Esophagus muscularis mucosa (tissue), 4 donors: ENCODE data around the gene PRRX1. TPM values are rescaled to one million over a fixed set of nuclear protein-coding genes. Genes with fewer than 3 reads are reported as not detected.
A peak's percentile ranks its signal among the peaks of the same experiment; 100 is the strongest.

Source experiments
- DNase-seq: peaks from one replicate; pipeline ENCODE4 v3.0.0-alpha.2; 2017; ENCODE audit errors: extremely low spot score
- H3K27ac ChIP-seq, 4 donors: fragments of 200-600 bp; sonication (generic); replicated peaks in 1 of 4; 1 replicate in 3 of 4; 2 replicates in 1 of 4; pipeline ENCODE4 v1.5.1; 2016 to 2019; ENCODE audit warnings: mild to moderate bottlenecking in 1 of 4
- H3K27me3 ChIP-seq, 4 donors: fragments of 200-600 bp; sonication (generic); one replicate each; pipeline versions ENCODE4 v1.5.1 to v1.6.0; 2016 to 2019
- H3K36me3 ChIP-seq, 4 donors: fragments of 200-600 bp; sonication (generic); one replicate each; pipeline ENCODE4 v1.5.1; 2016 to 2019
- H3K4me1 ChIP-seq, 4 donors: fragments of 200-600 bp; sonication (generic); one replicate each; pipeline ENCODE4 v1.5.1; 2016 to 2019
- H3K4me3 ChIP-seq, 4 donors: fragments of 200-600 bp; sonication (generic); 1 replicate in 2 of 4; 2 replicates in 2 of 4; pipeline ENCODE4 v1.5.1; 2016 to 2019; ENCODE audit warnings: mild to moderate bottlenecking in 4 of 4, moderate library complexity in 1 of 4
- H3K9me3 ChIP-seq, 4 donors: fragments of 200-600 bp; sonication (generic); 1 replicate in 3 of 4; 2 replicates in 1 of 4; pipeline ENCODE4 v1.5.1; 2016 to 2019
- EP300 ChIP-seq: sonication (generic); formaldehyde crosslinking; IDR thresholded peaks from one replicate; pipeline ENCODE4 v1.6.1; 2017; ENCODE audit warnings: antibody characterized with exemption
- POLR2A ChIP-seq: fragments of 450-650 bp; IDR thresholded peaks from one replicate; pipeline ENCODE4 v1.6.1; 2017; ENCODE audit warnings: antibody characterized with exemption, moderate library complexity, mild to moderate bottlenecking, low read depth
- POLR2AphosphoS5 ChIP-seq, 2 donors: sonication (generic); formaldehyde crosslinking; IDR thresholded peaks; one replicate each; pipeline ENCODE4 v1.6.1; 2017; ENCODE audit warnings: antibody characterized with exemption in 2 of 2
- WGBS: methylation state at CpG from one replicate; pipeline ENCODE4 v1.1.5; 2018; 5-methylcytosine and 5-hydroxymethylcytosine counted together
- intact Hi-C: fragments of 100-400 bp; cut with DNase I; formaldehyde crosslinking; loops from one replicate; pipeline ENCODE4 v1.15.1; 2023
- total RNA-seq, 4 donors: library from RNA; depleted of rRNA; stranded (reverse); fragments of >200 nt; gene quantifications; one replicate each; pipeline versions ENCODE4 v1.1.0 to v1.2.1, GENCODE V29; 2016
- TF ChIP-seq, protein P1 (sequence below), 3 experiments: fragments of 200-600 bp in 2 of 3; fragments of 450-650 bp in 1 of 3; sonication (generic) in 2 of 3; IDR thresholded peaks; one replicate each; pipeline ENCODE4 v1.5.1; 2017 to 2019; ENCODE audit warnings: antibody characterized with exemption in 3 of 3, mild to moderate bottlenecking in 2 of 3, moderate library complexity in 1 of 3

Gene PRRX1
- total RNA-seq, 4 donors from 2014 or later = 11.6 to 31.2 (median 28.4) TPM

DNA sequence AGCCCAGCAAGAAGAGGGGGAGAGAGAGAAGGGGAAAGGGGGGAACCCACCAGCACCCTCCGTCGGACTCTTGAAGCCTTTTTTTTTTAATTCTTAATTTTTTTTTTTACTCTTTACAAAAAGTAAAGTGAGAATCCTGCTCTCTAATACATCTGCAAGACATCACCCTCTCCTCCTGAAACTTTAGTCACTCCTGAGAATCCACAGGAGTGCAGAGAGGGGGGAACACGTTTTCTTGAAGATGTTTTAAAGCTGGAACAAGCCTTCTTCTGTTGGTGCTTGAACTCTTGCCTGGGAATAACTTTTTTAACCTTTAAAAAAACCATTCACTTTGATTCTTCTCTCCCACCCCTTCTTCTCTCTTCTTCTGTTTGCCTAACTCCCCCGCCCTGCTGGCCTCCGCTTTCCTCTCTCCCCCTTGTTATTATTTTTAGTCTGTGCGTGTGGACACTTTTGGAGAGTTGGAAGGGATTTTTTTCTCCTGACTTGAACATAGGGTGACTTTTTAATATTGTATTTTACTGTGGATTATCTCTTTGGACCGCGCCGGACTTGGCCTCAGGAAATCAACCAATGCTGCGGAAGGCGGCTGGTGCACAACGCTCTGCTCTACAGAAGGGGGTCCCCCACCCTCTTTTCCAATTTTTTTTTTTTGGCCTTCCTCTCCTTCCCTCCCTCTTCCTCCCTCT, 383 bp upstream of the PRRX1 start:
- H3K9me3 ChIP-seq = no peaks in the 10 kb centered on the region
- peak overlapping the region; percentile 52 to 73 (median 58) for H3K4me3 ChIP-seq
- peaks cover 10 to 60% (median 48%) of the 10 kb centered on the region in 4 donors for H3K4me1 ChIP-seq
- DNase-seq = no peak
- peak overlapping the region; percentile 71 to 83 (median 78) for H3K27ac ChIP-seq
- no peaks in the 10 kb centered on the region for H3K36me3 ChIP-seq
- 3% methylated on average over 12 of the region's 12 CpGs for WGBS
- TF ChIP-seq POLR2A (no peak), POLR2AphosphoS5 (IDR thresholded peaks at IDR 0.05) (no peak), EP300 (no peak)
- TF ChIP-seq, protein P1, sequence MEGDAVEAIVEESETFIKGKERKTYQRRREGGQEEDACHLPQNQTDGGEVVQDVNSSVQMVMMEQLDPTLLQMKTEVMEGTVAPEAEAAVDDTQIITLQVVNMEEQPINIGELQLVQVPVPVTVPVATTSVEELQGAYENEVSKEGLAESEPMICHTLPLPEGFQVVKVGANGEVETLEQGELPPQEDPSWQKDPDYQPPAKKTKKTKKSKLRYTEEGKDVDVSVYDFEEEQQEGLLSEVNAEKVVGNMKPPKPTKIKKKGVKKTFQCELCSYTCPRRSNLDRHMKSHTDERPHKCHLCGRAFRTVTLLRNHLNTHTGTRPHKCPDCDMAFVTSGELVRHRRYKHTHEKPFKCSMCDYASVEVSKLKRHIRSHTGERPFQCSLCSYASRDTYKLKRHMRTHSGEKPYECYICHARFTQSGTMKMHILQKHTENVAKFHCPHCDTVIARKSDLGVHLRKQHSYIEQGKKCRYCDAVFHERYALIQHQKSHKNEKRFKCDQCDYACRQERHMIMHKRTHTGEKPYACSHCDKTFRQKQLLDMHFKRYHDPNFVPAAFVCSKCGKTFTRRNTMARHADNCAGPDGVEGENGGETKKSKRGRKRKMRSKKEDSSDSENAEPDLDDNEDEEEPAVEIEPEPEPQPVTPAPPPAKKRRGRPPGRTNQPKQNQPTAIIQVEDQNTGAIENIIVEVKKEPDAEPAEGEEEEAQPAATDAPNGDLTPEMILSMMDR (IDR thresholded peaks at IDR 0.05) = no peak
- peaks cover 0 to 100% (median 47%) of the 10 kb centered on the region in 4 donors for H3K27me3 ChIP-seq
- intact Hi-C loops = loop anchor here (10.0 kb wide), 1 partner anchor 729 kb away; no protein-coding TSS in a partner anchor

DNA sequence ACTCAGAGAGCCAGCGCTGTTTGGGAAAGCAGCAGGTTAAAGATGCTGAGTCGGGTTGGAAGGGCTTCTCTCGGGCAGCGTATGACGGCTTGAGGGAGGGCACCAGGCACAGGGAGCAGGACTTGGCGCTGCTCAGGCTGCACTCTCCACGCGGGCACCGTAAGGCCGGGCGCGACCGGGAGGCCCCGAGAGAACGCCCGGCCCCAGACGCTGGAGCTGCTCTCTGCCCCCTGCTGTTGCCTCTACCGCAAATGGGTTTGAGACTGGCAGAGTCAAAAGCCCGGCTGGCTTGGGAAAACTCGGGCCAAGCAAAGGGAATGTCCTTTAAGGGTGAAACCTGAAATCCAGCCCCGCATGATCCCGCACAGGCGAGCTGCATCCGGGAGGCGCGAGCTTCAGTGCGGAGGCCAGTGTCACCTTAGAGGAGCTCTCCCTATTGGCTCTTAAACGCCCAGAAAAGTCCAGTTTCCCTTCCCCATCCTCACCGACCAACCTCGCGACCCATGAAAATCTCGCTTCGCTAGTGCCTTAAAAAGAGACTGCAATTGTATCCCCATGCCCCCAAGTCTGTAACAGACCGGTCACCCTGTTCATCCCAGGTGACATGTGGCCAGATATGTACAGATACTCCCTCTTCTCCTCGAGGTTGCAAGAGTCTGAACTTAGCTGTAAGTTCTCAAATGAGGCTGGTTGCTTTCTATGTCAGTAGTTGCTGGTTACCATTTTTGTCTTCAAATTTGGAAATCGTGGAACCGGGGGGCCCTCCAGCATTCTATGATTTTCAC, 1.1 kb downstream of the PRRX1 start:
- Histone ChIP-seq H3K9me3 (no peaks in the 10 kb centered on the region), H3K27me3 (peaks cover 0 to 100% (median 59%) of the 10 kb centered on the region in 4 donors), H3K4me1 (peaks cover 10 to 62% (median 48%) of the 10 kb centered on the region in 4 donors), H3K4me3 (peak overlapping the region; percentile 52 to 73 (median 58)), H3K36me3 (no peaks in the 10 kb centered on the region), H3K27ac (peak overlapping the region; percentile 71 to 83 (median 78))
- WGBS = 35% methylated on average over 22 of the region's 37 CpGs
- no peak for TF ChIP-seq EP300
- TF ChIP-seq, protein P1 (IDR thresholded peaks at IDR 0.05) = no peak
- TF ChIP-seq POLR2AphosphoS5 (IDR thresholded peaks at IDR 0.05) = peak in 1 of 2 donors; percentile 36
- intact Hi-C loops = loop anchor here (10.0 kb wide), 1 partner anchor 730 kb away; no protein-coding TSS in a partner anchor
- no peak for DNase-seq

DNA sequence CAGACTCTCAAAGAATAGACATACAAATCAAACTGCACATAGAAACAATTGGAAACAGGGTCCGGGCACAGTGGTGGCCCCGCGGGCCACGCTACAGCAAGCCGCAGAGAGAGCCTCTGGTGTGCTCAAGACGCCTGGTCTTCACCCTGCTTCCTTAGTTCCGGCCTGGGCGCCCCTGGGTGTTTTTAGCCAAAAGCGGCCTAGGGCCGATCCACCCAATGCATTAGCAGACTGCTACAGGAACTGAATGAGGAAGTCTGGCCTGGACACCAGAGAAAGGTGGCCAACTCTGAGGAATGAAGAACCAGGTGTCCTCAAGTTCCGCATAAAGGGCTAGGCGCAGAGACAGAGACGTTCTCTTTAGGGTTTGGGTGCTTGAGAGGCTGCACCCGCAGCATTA, 1.7 kb downstream of the PRRX1 start:
- peak overlapping the region; percentile 52 to 73 (median 58) for H3K4me3 ChIP-seq
- TF ChIP-seq POLR2A = no peak
- TF ChIP-seq POLR2AphosphoS5 (IDR thresholded peaks at IDR 0.05) = no peak
- TF ChIP-seq, protein P1 (IDR thresholded peaks at IDR 0.05) = no peak
- TF ChIP-seq EP300 = no peak
- no peaks in the 10 kb centered on the region for H3K9me3 ChIP-seq
- peak overlapping the region in 3 of 4 donors; percentile 77 to 83 (median 79) for H3K27ac ChIP-seq
- WGBS = 56% methylated on average over 13 of the region's 14 CpGs
- intact Hi-C loops = loop anchor here (10.0 kb wide), 1 partner anchor 731 kb away; no protein-coding TSS in a partner anchor
- H3K4me1 ChIP-seq = peaks cover 10 to 57% (median 48%) of the 10 kb centered on the region in 4 donors
- no peaks in the 10 kb centered on the region for H3K36me3 ChIP-seq
- H3K27me3 ChIP-seq = peaks cover 0 to 100% (median 59%) of the 10 kb centered on the region in 4 donors
- DNase-seq = no peak

GRCh38 chr1:170666541-170667254, 2.8 kb downstream of the PRRX1 start:
- no peak for DNase-seq
- TF ChIP-seq, protein P1 (IDR thresholded peaks at IDR 0.05) = no peak
- TF ChIP-seq POLR2AphosphoS5 (IDR thresholded peaks at IDR 0.05) = no peak
- Histone ChIP-seq H3K4me1 (peaks cover 16 to 48% (median 40%) of the 10 kb centered on the region in 4 donors), H3K4me3 (no peak overlapping the region), H3K27me3 (peaks cover 0 to 100% (median 56%) of the 10 kb centered on the region in 4 donors), H3K27ac (peak overlapping the region in 2 of 4 donors; percentile 16 to 27), H3K9me3 (no peaks in the 10 kb centered on the region), H3K36me3 (no peaks in the 10 kb centered on the region)
- intact Hi-C loops = loop anchor here (10.0 kb wide), 1 partner anchor 732 kb away; no protein-coding TSS in a partner anchor
- WGBS = 38% methylated on average over 15 of the region's 32 CpGs
